OCI-LY3 (cell line): ENCODE results near the gene TMEM86B.

Experiments used
- CTCF ChIP-seq: fragments of 200-600, 300-600 bp; sonication (generic); IDR thresholded peaks from 2 replicates; pipeline ENCODE4 v1.5.1; 2014; ENCODE audit warnings: antibody characterized with exemption, low read length, low read depth
- EZH2phosphoT487 ChIP-seq: fragments of 200-600 bp; shearing (Covaris generic); IDR thresholded peaks from 2 replicates; pipeline ENCODE4 v1.6.1; 2018; ENCODE audit warnings: antibody characterized with exemption, mixed run types, low read depth

DNA sequence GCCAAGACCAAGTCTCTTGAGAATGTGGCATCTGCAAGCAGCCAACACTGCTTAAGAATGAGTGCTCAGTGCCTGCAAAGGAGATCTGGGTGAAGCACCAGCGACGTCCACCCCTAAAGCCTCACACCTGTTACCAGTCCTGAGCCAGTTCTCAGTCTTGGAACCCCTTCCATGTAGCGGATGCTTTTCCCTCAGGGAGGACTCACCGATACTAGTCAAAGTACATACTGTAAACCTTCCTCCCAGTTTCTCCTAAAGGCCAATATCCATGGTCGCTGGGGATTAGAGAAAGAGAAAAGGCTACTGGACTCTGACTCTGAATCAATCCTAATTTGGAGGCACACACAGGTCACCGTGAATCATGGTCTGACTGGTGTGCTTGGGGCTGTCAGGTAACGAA lies 15.0 kb downstream of the TMEM86B start:
- TF ChIP-seq CTCF (no peak), EZH2phosphoT487 (no peak)
